GM23338 (cell line): ENCODE data around the gene TLCD4. TPM values are rescaled to one million over a fixed set of nuclear protein-coding genes. Genes with fewer than 3 reads are reported as not detected.

Experiments
- ATAC-seq: fragments of 200-7000 bp; cut with Tn5 transposase; 3 replicates; pipeline ENCODE4 v1.9.1; 2020
- DNase-seq: peaks from one replicate; pipeline ENCODE4 v3.0.0-alpha.2; 2015; ENCODE audit warnings: low spot score
- H2AFZ ChIP-seq: fragments of 200-600 bp; sonication (generic); 2 replicates; pipeline ENCODE4 v1.8.0; 2016; ENCODE audit warnings: antibody characterized with exemption, mild to moderate bottlenecking, moderate library complexity
- H3F3A ChIP-seq: fragments of 200-600 bp; sonication (generic); replicated peaks from 2 replicates; pipeline ENCODE4 v1.8.0; 2017; ENCODE audit warnings: antibody characterized with exemption, mixed run types, low read depth
- H3K27ac ChIP-seq: fragments of 200-600 bp; sonication (generic); 2 replicates; pipeline ENCODE4 v1.6.1; 2016; ENCODE audit warnings: low read depth
- H3K27me3 ChIP-seq: fragments of 200-600 bp; sonication (generic); 2 replicates; pipeline ENCODE4 v1.8.0; 2016; ENCODE audit warnings: mild to moderate bottlenecking, mixed run types, moderate library complexity; ENCODE audit not compliant: insufficient read depth
- H3K36me3 ChIP-seq: fragments of 200-600 bp; sonication (generic); 2 replicates; pipeline ENCODE4 v1.8.0; 2016; ENCODE audit warnings: mild to moderate bottlenecking; ENCODE audit not compliant: insufficient read depth
- H3K4me1 ChIP-seq: fragments of 200-600 bp; sonication (generic); 2 replicates; pipeline ENCODE4 v1.8.0; 2016; ENCODE audit warnings: mild to moderate bottlenecking, moderate library complexity; ENCODE audit not compliant: insufficient read depth
- H3K4me2 ChIP-seq: fragments of 200-600 bp; sonication (generic); 2 replicates; pipeline ENCODE4 v1.7.1; 2017; ENCODE audit warnings: mixed run types
- H3K4me3 ChIP-seq: fragments of 200-600 bp; sonication (generic); 2 replicates; pipeline ENCODE4 v1.6.1; 2016; ENCODE audit warnings: mixed run types
- H3K79me2 ChIP-seq: fragments of 200-600 bp; sonication (generic); replicated peaks from 2 replicates; pipeline ENCODE4 v1.8.0; 2017; ENCODE audit warnings: mild to moderate bottlenecking; ENCODE audit not compliant: insufficient read depth
- H3K9me2 ChIP-seq: fragments of 200-600 bp; sonication (generic); 2 replicates; pipeline ENCODE4 v1.8.0; 2017; ENCODE audit not compliant: insufficient read depth
- H4K20me1 ChIP-seq: fragments of 200-600 bp; sonication (generic); replicated peaks from 2 replicates; pipeline ENCODE4 v1.8.0; 2017; ENCODE audit warnings: mild to moderate bottlenecking; ENCODE audit not compliant: insufficient read depth
- H3K27ac Mint-ChIP-seq: 2 replicates; pipeline ENCODE4 v1.8.0; 2020; ENCODE audit warnings: inconsistent platforms, mild to moderate bottlenecking, moderate library complexity, mixed read lengths
- H3K27me3 Mint-ChIP-seq: 3 replicates; pipeline ENCODE4 v1.8.0; 2022; ENCODE audit warnings: low read depth, mild to moderate bottlenecking, moderate library complexity, mixed read lengths, inconsistent platforms; ENCODE audit not compliant: insufficient read depth, poor library complexity
- H3K36me3 Mint-ChIP-seq: 3 replicates; pipeline ENCODE4 v1.8.0; 2021; ENCODE audit warnings: low read depth, mild to moderate bottlenecking, inconsistent platforms, moderate library complexity, mixed read lengths
- H3K4me1 Mint-ChIP-seq: 3 replicates; pipeline ENCODE4 v1.8.0; 2020; ENCODE audit warnings: mild to moderate bottlenecking, inconsistent platforms, mixed read lengths
- H3K4me3 Mint-ChIP-seq: 3 replicates; pipeline ENCODE4 v1.8.0; 2021; ENCODE audit warnings: moderate library complexity, mild to moderate bottlenecking, inconsistent platforms, mixed read lengths
- H3K9me3 Mint-ChIP-seq: 3 replicates; pipeline ENCODE4 v1.8.0; 2020; ENCODE audit warnings: moderate library complexity, mild to moderate bottlenecking, inconsistent platforms, mixed read lengths
- CREB1 ChIP-seq: fragments of 250-450 bp; sonication (Bioruptor Pico); IDR thresholded peaks from 2 replicates; pipeline ENCODE4 v1.5.0; 2020; ENCODE audit warnings: low read depth, mild to moderate bottlenecking, moderate library complexity
- EZH2 ChIP-seq: fragments of 200-600 bp; sonication (generic); IDR thresholded peaks from one replicate; pipeline ENCODE4 v1.8.0; 2017; ENCODE audit warnings: antibody characterized with exemption, mild to moderate bottlenecking, low read depth; ENCODE audit not compliant: unreplicated experiment
- JUNB ChIP-seq: IDR thresholded peaks from one replicate; pipeline ENCODE4 v1.6.1; 2016; ENCODE audit warnings: antibody characterized with exemption; ENCODE audit not compliant: unreplicated experiment
- NANOG ChIP-seq: IDR thresholded peaks from 2 replicates; pipeline ENCODE4 v1.6.1; 2016; ENCODE audit warnings: antibody characterized with exemption, borderline replicate concordance
- STAT1 ChIP-seq: IDR thresholded peaks from one replicate; pipeline ENCODE4 v1.6.1; 2016; ENCODE audit warnings: antibody characterized with exemption; ENCODE audit not compliant: unreplicated experiment
- ZNF114 ChIP-seq: fragments of 250-450 bp; sonication (Bioruptor Pico); IDR thresholded peaks from 2 replicates; pipeline ENCODE4 v1.5.0; 2020; ENCODE audit warnings: mild to moderate bottlenecking, moderate library complexity
- ZNF331 ChIP-seq: fragments of 250-450 bp; sonication (Bioruptor Pico); IDR thresholded peaks from 2 replicates; pipeline ENCODE4 v1.5.0; 2020; ENCODE audit warnings: low read depth, mild to moderate bottlenecking, moderate library complexity
- ZNF462 ChIP-seq: fragments of 250-450 bp; sonication (Bioruptor Pico); IDR thresholded peaks from 2 replicates; pipeline ENCODE4 v1.5.0; 2020; ENCODE audit warnings: mild to moderate bottlenecking, moderate library complexity
- polyA plus RNA-seq: library from polyadenylated mRNA; unstranded; fragments of >200 nt; fragmentation: Nextera tagmentation; extraction: Ambion mirVana; gene quantifications from 2 replicates; pipeline ENCODE4 v1.2.1, GENCODE V29; 2016
- total RNA-seq: library from RNA; depleted of rRNA; stranded (reverse); fragments of >200 nt; shearing (Covaris generic); gene quantifications from 2 replicates; pipeline ENCODE4 v1.2.3, GENCODE V29; 2014

TLCD4 gene
- total and polyA plus RNA-seq, 2 experiments from 2014 or later = 3.5 to 4.2 TPM

- TF ChIP-seq ZNF462 (CRISPR knock-in tag) (no peak), ZNF331 (CRISPR knock-in tag) (no peak), ZNF114 (CRISPR knock-in tag) (no peak), NANOG (no peak)
Observed at GRCh38 chr1:95086949-95087533, 30.1 kb upstream of the TLCD4 start (continued).

- no peak for DNase-seq
- Histone ChIP-seq H3K27ac (no peak overlapping the region), H3K36me3 (no peaks in the 10 kb centered on the region), H3K4me1 (peaks cover 20% of the 10 kb centered on the region), H3K4me3 (no peak overlapping the region), H4K20me1 (no peaks in the 10 kb centered on the region), H3K9me2 (0 out of 2 replicates have a peak, but pooled peaks cover 5% of the 10 kb centered on the region), H3K27me3 (no peaks in the 10 kb centered on the region), H3F3A (0 out of 2 replicates have a peak, but pooled peaks cover 4% of the 10 kb centered on the region), H3K4me2 (no peak overlapping the region), H2AFZ (peak overlapping the region; percentile 23; the same call in 1 of the 2 replicates), H3K79me2 (no peaks in the 10 kb centered on the region)
- H3K36me3 Mint-ChIP-seq = no peaks in the 10 kb centered on the region; the same call in 2 of the 3 replicates
- no peak for TF ChIP-seq ZNF462 (CRISPR knock-in tag)
- no peak for TF ChIP-seq CREB1 (CRISPR knock-in tag)
- TF ChIP-seq JUNB = no peak
- no peak for TF ChIP-seq STAT1
- no peak for TF ChIP-seq ZNF331 (CRISPR knock-in tag)
- TF ChIP-seq ZNF114 (CRISPR knock-in tag) = no peak
- TF ChIP-seq EZH2 = no peak
- ATAC-seq = no peak
- H3K27me3 Mint-ChIP-seq = peaks cover 4% of the 10 kb centered on the region
- peaks cover 8% of the 10 kb centered on the region; the same call in 1 of the 3 replicates for H3K9me3 Mint-ChIP-seq
- H3K4me1 Mint-ChIP-seq = peaks cover 22% of the 10 kb centered on the region
- H3K4me3 Mint-ChIP-seq = no peak overlapping the region
- no peak overlapping the region for H3K27ac Mint-ChIP-seq
Observed at GRCh38 chr1:95088303-95088702, 28.9 kb upstream of the TLCD4 start.
